GM21447 (cell line): ENCODE results near the gene SDE2.
"Not testable (repeated sequence)": the region's sequence is repeated elsewhere in the genome, so short reads cannot be mapped to it uniquely, and the experiment has no call there.

ENCODE experiments used
- ATAC-seq: cut with Tn5 transposase; IDR thresholded peaks from one replicate; pipeline ENCODE4 v1.9.1; 2021; ENCODE audit not compliant: unreplicated experiment

Gene SDE2

GRCh38 chr1:226007126-226007892, 8.2 kb upstream of the SDE2 start:
- not testable (repeated sequence) for ATAC-seq

- ATAC-seq, result no peak
These were observed 7.5 kb upstream of the SDE2 start for GRCh38 chr1:226006686-226007085.

- no peak for ATAC-seq
These were observed 5.3 kb upstream of the SDE2 start for GRCh38 chr1:226004396-226004795.

GRCh38 chr1:226003502-226004170, 4.5 kb upstream of the SDE2 start:
- no peak for ATAC-seq

- no peak for ATAC-seq
These were observed 3.7 kb upstream of the SDE2 start for GRCh38 chr1:226002667-226003501.

GRCh38 chr1:226001963-226002666, 3.0 kb upstream of the SDE2 start:
- ATAC-seq, result peak; percentile 26

- ATAC-seq, result no peak
These were observed 1.9 kb upstream of the SDE2 start for GRCh38 chr1:226001088-226001487.

- not testable (repeated sequence) for ATAC-seq
These were observed 1.4 kb upstream of the SDE2 start for GRCh38 chr1:226000493-226001081.

GRCh38 chr1:225999912-226000337, 782 bp upstream of the SDE2 start:
- peak; percentile 37 for ATAC-seq

- ATAC-seq, result peak; percentile 3
These were observed 450 bp downstream of the SDE2 start for GRCh38 chr1:225998560-225999226.

- no peak for ATAC-seq
These were observed 2.1 kb downstream of the SDE2 start for GRCh38 chr1:225996946-225997545.

- ATAC-seq, result no peak
These were observed 3.0 kb downstream of the SDE2 start for GRCh38 chr1:225995919-225996864.

GRCh38 chr1:225990705-225991464, 8.3 kb downstream of the SDE2 start:
- peak; percentile 59 for ATAC-seq

GRCh38 chr1:225987491-225988316, 11.4 kb downstream of the SDE2 start:
- no peak for ATAC-seq

- no peak for ATAC-seq
These were observed 17.4 kb downstream of the SDE2 start for GRCh38 chr1:225981714-225982113.

GRCh38 chr1:225980005-225980836, 18.9 kb downstream of the SDE2 start:
- no peak for ATAC-seq
